GM12878 (cell line): ENCODE measurements around the gene ATP8B1. TPM values are rescaled to one million over a fixed set of nuclear protein-coding genes. Genes with fewer than 3 reads are reported as not detected.

Experiments used
- ATAC-seq: fragments of 200-7000 bp; cut with Tn5 transposase; 3 replicates; pipeline ENCODE4 v1.9.1; 2020; ENCODE audit warnings: mild to moderate bottlenecking, moderate library complexity
- BruUV-seq: library from RNA; stranded (reverse); fragments of 400-500 nt; replicated peaks from 2 replicates; lab custom pipeline; 2021; lab: Mats Ljungman, UMichigan
- CTCF ChIA-PET: fragments of 300-600 bp; sonication (Branson Sonifier 250); formaldehyde crosslinking; extraction: SDS; loops from one replicate; lab custom pipeline; 2021; ENCODE audit warnings: inconsistent platforms; lab: Yijun Ruan, JAX
- POLR2A ChIA-PET: fragments of 350-600 bp; formaldehyde crosslinking; extraction: SDS; loops from one replicate; lab custom pipeline; 2021; ENCODE audit warnings: inconsistent platforms; lab: Charles Lee
- RAD21 ChIA-PET: fragments of 300-600 bp; sonication (Branson Sonifier 250); formaldehyde crosslinking; loops from one replicate; lab custom pipeline; 2023; ENCODE audit warnings: antibody characterized with exemption; ENCODE audit not compliant: unreplicated experiment; lab: Charles Lee
- SMC1A ChIA-PET: fragments of 300-600 bp; sonication (Branson Sonifier 250); formaldehyde crosslinking; loops from one replicate; lab custom pipeline; 2023; ENCODE audit not compliant: unreplicated experiment, uncharacterized antibody; lab: Charles Lee
- DNase-seq: peaks from one replicate; pipeline ENCODE4 v3.0.0-alpha.2; 2011; ENCODE audit warnings: low read depth, low spot score
- FAIRE-seq: peaks from 3 replicates; lab custom pipeline; 2011; peaks lifted over from hg19 to GRCh38; lab: Jason Lieb, UNC
- H2AFZ ChIP-seq: 2 replicates; pipeline ENCODE4 v1.6.0; 2011; ENCODE audit warnings: low read depth, low read length, control low read depth; ENCODE audit not compliant: control insufficient read depth
- H3K27ac ChIP-seq: 2 replicates; pipeline ENCODE4 v1.5.1; 2011; ENCODE audit warnings: control low read depth; ENCODE audit not compliant: control insufficient read depth, insufficient read depth
- H3K27me3 ChIP-seq, 2 experiments: replicated peaks in 1 of 2; 2 replicates each; pipeline versions ENCODE4 v1.6.0 to v1.6.1; 2011; ENCODE audit warnings: low read length in 1 of 2; ENCODE audit not compliant: control insufficient read depth in 2 of 2, insufficient read depth in 2 of 2
- H3K36me3 ChIP-seq, 2 experiments: 2 replicates each; pipeline ENCODE4 v1.5.1; 2011; ENCODE audit warnings: low read length in 1 of 2; ENCODE audit not compliant: control insufficient read depth in 2 of 2, insufficient read depth in 2 of 2
- H3K4me1 ChIP-seq: 2 replicates; pipeline ENCODE4 v1.6.1; 2011; ENCODE audit warnings: mild to moderate bottlenecking, low read length, moderate library complexity, mixed read lengths; ENCODE audit not compliant: control insufficient read depth, insufficient read depth
- H3K4me2 ChIP-seq: 2 replicates; pipeline ENCODE4 v1.6.0; 2011; ENCODE audit warnings: control low read depth; ENCODE audit not compliant: control insufficient read depth, insufficient read depth
- H3K4me3 ChIP-seq: fragments of 200-600 bp; sonication (generic); 2 replicates; pipeline ENCODE4 v1.5.1; 2016
- H3K79me2 ChIP-seq: 2 replicates; pipeline ENCODE4 v1.6.0; 2011; ENCODE audit warnings: low read length; ENCODE audit not compliant: control insufficient read depth, insufficient read depth
- H3K9ac ChIP-seq: 2 replicates; pipeline ENCODE4 v1.8.0; 2011; ENCODE audit warnings: low read length, control low read depth, mixed read lengths; ENCODE audit not compliant: control insufficient read depth, insufficient read depth
- H3K9me3 ChIP-seq: replicated peaks from 3 replicates; pipeline ENCODE4 v1.5.1; 2011; ENCODE audit warnings: mild to moderate bottlenecking, low read length; ENCODE audit not compliant: control insufficient read depth, insufficient read depth
- H4K20me1 ChIP-seq: 2 replicates; pipeline ENCODE4 v1.6.0; 2011; ENCODE audit not compliant: control insufficient read depth, insufficient read depth
- BCLAF1 ChIP-seq: fragments of 450-650 bp; IDR thresholded peaks from 2 replicates; pipeline ENCODE4 v1.6.1; 2017; ENCODE audit warnings: antibody characterized with exemption, mild to moderate bottlenecking, moderate library complexity
- CTCF ChIP-seq, 3 experiments: IDR thresholded peaks in 2 of 3; conservative IDR thresholded peaks in 1 of 3; 2 replicates each; pipeline ENCODE4 v1.5.1; 2011; ENCODE audit warnings: low read depth in 3 of 3, low read length in 3 of 3, mild to moderate bottlenecking in 3 of 3, control low read depth in 2 of 3, moderate library complexity in 2 of 3, inconsistent platforms in 1 of 3, mixed read lengths in 1 of 3; ENCODE audit not compliant: control insufficient read depth in 2 of 3, insufficient read depth in 1 of 3; ENCODE audit errors: extremely low read depth in 1 of 3
- E2F4 ChIP-seq: IDR thresholded peaks from 2 replicates; pipeline ENCODE4 v1.6.1; 2012; ENCODE audit warnings: low read depth, low read length, improper control_type of control experiment
- HDAC2 ChIP-seq: fragments of 200-600 bp; sonication (generic); IDR thresholded peaks from 2 replicates; pipeline ENCODE4 v1.6.1; 2017
- IKZF2 ChIP-seq, 2 experiments: fragments of 450-650 bp; IDR thresholded peaks; 2 replicates each; pipeline ENCODE4 v1.6.1; 2017; ENCODE audit warnings: mild to moderate bottlenecking in 2 of 2, moderate library complexity in 2 of 2
- JUND ChIP-seq: IDR thresholded peaks from 2 replicates; pipeline ENCODE4 v1.6.1; 2012; ENCODE audit warnings: low read depth, mild to moderate bottlenecking, low read length, improper control_type of control experiment, moderate library complexity
- KDM1A ChIP-seq: fragments of 200-600 bp; sonication (generic); IDR thresholded peaks from 2 replicates; pipeline ENCODE4 v1.6.1; 2016; ENCODE audit warnings: borderline replicate concordance
- MTA2 ChIP-seq: fragments of 450-650 bp; IDR thresholded peaks from 2 replicates; pipeline ENCODE4 v1.6.1; 2016; ENCODE audit warnings: low read depth, mild to moderate bottlenecking, moderate library complexity
- MXI1 ChIP-seq: fragments of 150-350 bp; IDR thresholded peaks from 2 replicates; pipeline ENCODE4 v1.6.1; 2011; ENCODE audit warnings: low read depth, mild to moderate bottlenecking, inconsistent platforms, low read length, improper control_type of control experiment
- NFIC ChIP-seq: IDR thresholded peaks from 2 replicates; pipeline ENCODE4 v1.6.1; 2012; ENCODE audit warnings: low read depth, mild to moderate bottlenecking, inconsistent platforms, low read length, moderate library complexity
- TARDBP ChIP-seq: IDR thresholded peaks from 2 replicates; pipeline ENCODE4 v1.6.1; 2016; ENCODE audit warnings: borderline replicate concordance
- ZNF24 ChIP-seq: fragments of 450-650 bp; IDR thresholded peaks from 2 replicates; pipeline ENCODE4 v1.6.1; 2017; ENCODE audit warnings: antibody characterized with exemption, mild to moderate bottlenecking
- ZSCAN29 ChIP-seq: fragments of 450-650 bp; IDR thresholded peaks from 2 replicates; pipeline ENCODE4 v1.6.1; 2017; ENCODE audit warnings: mild to moderate bottlenecking, moderate library complexity
- WGBS: methylation state at CpG from one replicate; pipeline ENCODE4 v1.1.6; 2016; ENCODE audit warnings: low lambda C conversion rate; ENCODE audit not compliant: insufficient replicate concordance, insufficient coverage; ENCODE audit errors: missing lambda C conversion rate; 5-methylcytosine and 5-hydroxymethylcytosine counted together
- in situ Hi-C: fragments of 300-500 bp; cut with MboI; formaldehyde crosslinking; loops from 9 replicates; pipeline ENCODE4 v1.14.3; 2018; ENCODE audit warnings: mixed read lengths
- intact Hi-C: fragments of 100-400 bp; cut with micrococcal nuclease; formaldehyde crosslinking; loops from one replicate; pipeline ENCODE4 v1.14.2; 2022; ENCODE audit not compliant: unreplicated experiment
- polyA plus RNA-seq, 11 experiments: library from polyadenylated mRNA; depleted of rRNA in 4 of 11; unstranded in 6 of 11; stranded (reverse) in 5 of 11; fragments of >200 nt; fragmentation: Nextera tagmentation in 4 of 11; fragmentation: Illumina TruSeq in 1 of 11; extraction: Ambion mirVana in 4 of 11; extraction: Trizol in 1 of 11; gene quantifications; 1 replicate in 1 of 11; 2 replicates in 10 of 11; pipeline versions ENCODE4 v1.2.1 to v1.2.3, GENCODE V29; 2011 to 2016; ENCODE audit warnings: inconsistent platforms in 2 of 11, missing spikeins in 2 of 11, low read depth in 1 of 11
- total RNA-seq, 4 experiments: library from RNA; depleted of rRNA in 3 of 4; stranded (reverse); fragments of >200 nt in 3 of 4; fragmentation: Illumina TruSeq in 1 of 4; extraction: Trizol in 1 of 4; gene quantifications; 2 replicates each; pipeline versions ENCODE4 v1.2.1 to v1.2.3, GENCODE V29; 2013 to 2021
- TF ChIP-seq, protein P1 (sequence below): fragments of 450-650 bp; IDR thresholded peaks from 2 replicates; pipeline ENCODE4 v1.6.1; 2016; ENCODE audit warnings: mild to moderate bottlenecking

Gene ATP8B1
- total and polyA plus RNA-seq, 10 of the 15 experiments (the other 5 are each of a cell fraction or from before 2014, with no cell fraction given) = 0.03 to 0.37 (median 0.11) TPM

DNA sequence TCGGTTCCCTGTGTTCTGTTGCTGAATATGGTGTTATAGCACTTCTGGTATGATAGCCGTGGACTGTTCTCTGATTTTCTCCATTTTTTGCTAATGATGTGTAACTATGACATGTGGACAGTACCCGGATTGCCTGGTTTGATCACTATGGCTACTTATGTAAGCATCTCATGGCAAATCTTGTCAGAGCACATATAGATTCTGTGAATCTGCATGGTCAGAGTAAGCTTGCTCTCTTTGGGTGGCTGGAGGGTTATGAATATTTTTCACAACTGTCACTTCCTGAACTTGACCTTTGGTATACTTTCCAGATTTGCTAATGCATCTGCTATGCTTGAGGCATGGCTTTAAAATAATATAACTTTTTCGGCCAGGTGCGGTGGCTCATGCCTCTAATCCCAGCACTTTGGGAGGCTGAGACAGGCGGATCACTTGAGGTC lies 36.8 kb upstream of the ATP8B1 start (continued):
- TF ChIP-seq BCLAF1 (no peak), TARDBP (no peak)

- peak; percentile 91 for DNase-seq
- peak; percentile 78 for FAIRE-seq
- POLR2A ChIA-PET = interaction anchor here (0.5 to 1.4 kb wide), 5 partner anchors 9 to 207 kb away, joined by 3 to 7 read pairs (median 4); no protein-coding TSS in a partner anchor
- BruUV-seq = no TSS peak
- H3K4me3 ChIP-seq = peak overlapping the region; percentile 9; the same call in 1 of the 2 replicates
- peaks cover 7% of the 10 kb centered on the region for H3K9me3 ChIP-seq
- no peaks in the 10 kb centered on the region for H4K20me1 ChIP-seq
- no peaks in the 10 kb centered on the region for H3K36me3 ChIP-seq
- no peaks in the 10 kb centered on the region for H3K79me2 ChIP-seq
- H3K4me2 ChIP-seq = peak overlapping the region; percentile 48
- H3K4me1 ChIP-seq = peaks cover 41% of the 10 kb centered on the region
- WGBS = 1% methylated on average over 12 of the region's 12 CpGs
- RAD21 ChIA-PET = interaction anchor here (0.6 to 1.6 kb wide), 10 partner anchors 84 to 926 kb away, joined by 3 to 14 read pairs (median 3); partner anchors contain the start of gene NEDD4L
- H3K9ac ChIP-seq = no peak overlapping the region
- H2AFZ ChIP-seq = no peak overlapping the region
- in situ Hi-C loops (loop anchor here (25.0 kb wide), 1 partner anchor 201 kb away; no protein-coding TSS in a partner anchor), intact Hi-C loops (loop anchor here (2.0 kb wide), 1 partner anchor 83 kb away; no protein-coding TSS in a partner anchor)
- CTCF ChIA-PET = interaction anchor here (0.6 to 2.5 kb wide), 8 partner anchors 21 to 388 kb away, joined by 3 to 13 read pairs (median 4); no protein-coding TSS in a partner anchor
- H3K27ac ChIP-seq = peak overlapping the region; percentile 66
- no peaks in the 10 kb centered on the region for H3K27me3 ChIP-seq
- peak; percentile 93 for ATAC-seq
- SMC1A ChIA-PET = interaction anchor here (0.6 to 1.8 kb wide), 17 partner anchors 10 to 753 kb away, joined by 3 to 9 read pairs (median 3); no protein-coding TSS in a partner anchor
- TF ChIP-seq KDM1A (no peak), IKZF2 (IDR thresholded peaks at IDR 0.05) (peak; percentile 88 to 94), MTA2 (peak; percentile 90), ZNF24 (0 out of 2 replicates have a peak, but pooled peaks have one; percentile 25), NFIC (peak; percentile 61), ZSCAN29 (no peak), HDAC2 (no peak), E2F4 (no peak), MXI1 (no peak), JUND (peak; percentile 72; the same call in 1 of the 2 replicates), CTCF (IDR thresholded peaks at IDR 0.05 in 2 of 3, conservative IDR thresholded peaks at IDR 0.05 in 1 of 3; ENCODE audit: control insufficient read depth in 2 of 3, extremely low read depth in 1 of 3, insufficient read depth in 1 of 3, low read depth in 3 of 3, low read length in 3 of 3) (no peak)
- TF ChIP-seq, protein P1, sequence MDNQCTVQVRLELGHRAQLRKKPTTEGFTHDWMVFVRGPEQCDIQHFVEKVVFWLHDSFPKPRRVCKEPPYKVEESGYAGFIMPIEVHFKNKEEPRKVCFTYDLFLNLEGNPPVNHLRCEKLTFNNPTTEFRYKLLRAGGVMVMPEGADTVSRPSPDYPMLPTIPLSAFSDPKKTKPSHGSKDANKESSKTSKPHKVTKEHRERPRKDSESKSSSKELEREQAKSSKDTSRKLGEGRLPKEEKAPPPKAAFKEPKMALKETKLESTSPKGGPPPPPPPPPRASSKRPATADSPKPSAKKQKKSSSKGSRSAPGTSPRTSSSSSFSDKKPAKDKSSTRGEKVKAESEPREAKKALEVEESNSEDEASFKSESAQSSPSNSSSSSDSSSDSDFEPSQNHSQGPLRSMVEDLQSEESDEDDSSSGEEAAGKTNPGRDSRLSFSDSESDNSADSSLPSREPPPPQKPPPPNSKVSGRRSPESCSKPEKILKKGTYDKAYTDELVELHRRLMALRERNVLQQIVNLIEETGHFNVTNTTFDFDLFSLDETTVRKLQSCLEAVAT = peak; percentile 87
Measured at GRCh38 chr18:57837917-57838548, 34.9 kb upstream of the ATP8B1 start.
